ENCODE measurements around the gene AOPEP.

DNA sequence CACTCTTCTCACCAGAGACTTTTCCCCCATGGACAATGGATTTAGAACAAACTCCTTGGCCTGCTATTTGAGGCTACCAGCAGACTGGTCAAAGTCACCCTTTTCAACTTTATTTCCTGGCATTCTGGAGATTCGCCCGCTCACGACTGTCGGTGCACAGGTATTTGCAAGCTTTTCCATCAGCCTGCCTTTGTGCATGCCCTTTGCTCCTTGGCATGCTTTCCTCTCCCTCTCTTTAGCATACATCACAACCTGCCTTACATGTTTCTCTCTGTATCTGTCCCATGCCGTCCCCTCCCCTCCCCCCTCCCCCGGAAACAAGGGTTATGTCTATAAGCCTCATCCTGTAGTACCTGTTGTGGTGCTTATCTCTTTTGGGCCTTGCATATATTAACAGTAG is 257.1 kb downstream of the AOPEP start:
- TF ChIP-seq, protein P1, sequence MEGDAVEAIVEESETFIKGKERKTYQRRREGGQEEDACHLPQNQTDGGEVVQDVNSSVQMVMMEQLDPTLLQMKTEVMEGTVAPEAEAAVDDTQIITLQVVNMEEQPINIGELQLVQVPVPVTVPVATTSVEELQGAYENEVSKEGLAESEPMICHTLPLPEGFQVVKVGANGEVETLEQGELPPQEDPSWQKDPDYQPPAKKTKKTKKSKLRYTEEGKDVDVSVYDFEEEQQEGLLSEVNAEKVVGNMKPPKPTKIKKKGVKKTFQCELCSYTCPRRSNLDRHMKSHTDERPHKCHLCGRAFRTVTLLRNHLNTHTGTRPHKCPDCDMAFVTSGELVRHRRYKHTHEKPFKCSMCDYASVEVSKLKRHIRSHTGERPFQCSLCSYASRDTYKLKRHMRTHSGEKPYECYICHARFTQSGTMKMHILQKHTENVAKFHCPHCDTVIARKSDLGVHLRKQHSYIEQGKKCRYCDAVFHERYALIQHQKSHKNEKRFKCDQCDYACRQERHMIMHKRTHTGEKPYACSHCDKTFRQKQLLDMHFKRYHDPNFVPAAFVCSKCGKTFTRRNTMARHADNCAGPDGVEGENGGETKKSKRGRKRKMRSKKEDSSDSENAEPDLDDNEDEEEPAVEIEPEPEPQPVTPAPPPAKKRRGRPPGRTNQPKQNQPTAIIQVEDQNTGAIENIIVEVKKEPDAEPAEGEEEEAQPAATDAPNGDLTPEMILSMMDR (IDR thresholded peaks at IDR 0.05 in 8 of 11, conservative IDR thresholded peaks at IDR 0.05 in 3 of 11) = no peak
- no peak for TF ChIP-seq POLR2AphosphoS5 (IDR thresholded peaks at IDR 0.05)

Data from spleen (tissue), 7 donors.